Uterus (tissue), 2 donors: ENCODE results near the gene EP300.

Experiments
- POLR2A ChIP-seq, 2 donors: fragments of 450-650 bp; IDR thresholded peaks; one replicate each; pipeline ENCODE4 v1.6.1; 2016; ENCODE audit warnings: antibody characterized with exemption in 2 of 2, mild to moderate bottlenecking in 1 of 2, moderate library complexity in 1 of 2
- TF ChIP-seq, protein P1 (sequence below), 4 experiments: fragments of 200-600 bp in 2 of 4; fragments of 450-650 bp in 2 of 4; sonication (generic) in 2 of 4; IDR thresholded peaks; one replicate each; pipeline ENCODE4 v1.5.1; 2016 to 2019; ENCODE audit warnings: antibody characterized with exemption in 4 of 4, mild to moderate bottlenecking in 2 of 4, moderate library complexity in 1 of 4

DNA sequence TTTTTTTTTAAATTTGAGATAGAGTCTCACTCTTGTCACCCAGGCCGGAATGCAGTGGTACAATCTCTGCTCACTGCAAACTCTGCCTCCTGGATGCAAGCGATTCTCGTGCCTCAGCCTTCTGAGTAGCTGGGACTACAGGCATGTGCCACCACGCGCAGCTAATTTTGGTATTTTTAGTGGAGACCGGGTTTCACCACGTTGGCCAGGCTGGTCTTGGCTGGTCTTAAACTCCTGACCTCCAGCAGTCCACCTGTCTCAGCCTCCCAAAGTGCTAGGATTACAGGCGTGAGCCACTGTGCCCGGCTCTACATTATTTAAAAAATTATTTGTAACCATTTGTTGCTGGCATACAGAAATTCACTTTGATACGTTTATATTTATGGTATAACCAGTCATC lies 18.6 kb downstream of the EP300 start:
- TF ChIP-seq, protein P1, sequence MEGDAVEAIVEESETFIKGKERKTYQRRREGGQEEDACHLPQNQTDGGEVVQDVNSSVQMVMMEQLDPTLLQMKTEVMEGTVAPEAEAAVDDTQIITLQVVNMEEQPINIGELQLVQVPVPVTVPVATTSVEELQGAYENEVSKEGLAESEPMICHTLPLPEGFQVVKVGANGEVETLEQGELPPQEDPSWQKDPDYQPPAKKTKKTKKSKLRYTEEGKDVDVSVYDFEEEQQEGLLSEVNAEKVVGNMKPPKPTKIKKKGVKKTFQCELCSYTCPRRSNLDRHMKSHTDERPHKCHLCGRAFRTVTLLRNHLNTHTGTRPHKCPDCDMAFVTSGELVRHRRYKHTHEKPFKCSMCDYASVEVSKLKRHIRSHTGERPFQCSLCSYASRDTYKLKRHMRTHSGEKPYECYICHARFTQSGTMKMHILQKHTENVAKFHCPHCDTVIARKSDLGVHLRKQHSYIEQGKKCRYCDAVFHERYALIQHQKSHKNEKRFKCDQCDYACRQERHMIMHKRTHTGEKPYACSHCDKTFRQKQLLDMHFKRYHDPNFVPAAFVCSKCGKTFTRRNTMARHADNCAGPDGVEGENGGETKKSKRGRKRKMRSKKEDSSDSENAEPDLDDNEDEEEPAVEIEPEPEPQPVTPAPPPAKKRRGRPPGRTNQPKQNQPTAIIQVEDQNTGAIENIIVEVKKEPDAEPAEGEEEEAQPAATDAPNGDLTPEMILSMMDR (IDR thresholded peaks at IDR 0.05), result no peak
- no peak for TF ChIP-seq POLR2A (IDR thresholded peaks at IDR 0.05)
